Measurements from ENCODE around the gene ZNF101.
"Not testable (repeated sequence)": the region's sequence is repeated elsewhere in the genome, so short reads cannot be mapped to it uniquely, and the experiment has no call there.

ZNF101 gene

DNA sequence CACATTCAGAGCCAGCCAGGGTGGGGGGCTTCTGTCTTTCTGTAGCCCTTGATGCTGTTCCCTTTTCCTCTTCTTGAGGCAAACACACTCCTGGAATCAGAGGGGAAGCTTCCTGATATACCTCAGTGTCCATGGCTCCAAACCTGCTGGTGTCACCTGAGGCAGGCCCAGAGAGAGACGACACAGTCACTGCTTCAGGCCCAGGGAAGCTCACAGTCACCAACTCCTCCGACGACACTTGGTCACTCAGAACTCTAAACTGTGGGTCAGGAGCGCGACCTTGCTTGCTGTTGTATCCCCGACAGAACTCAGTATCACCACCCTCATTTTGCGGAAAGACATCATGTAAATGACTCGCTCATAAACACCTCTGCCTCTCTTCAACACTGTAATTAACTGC lies 6.3 kb upstream of the ZNF101 start:
- DNase-seq, result no peak

- no peak for DNase-seq
These were observed 5.8 kb upstream of the ZNF101 start for GRCh38 chr19:19662871-19663255.

GRCh38 chr19:19663256-19664120 lies 5.2 kb upstream of the ZNF101 start, which contains the start of gene ATP13A1:
Gene ATP13A1 (minus strand): TSS chr19:19663676. CDS start chr19:19663666, 10 bp downstream.
- peak; percentile 94 to 96 for DNase-seq

DNA sequence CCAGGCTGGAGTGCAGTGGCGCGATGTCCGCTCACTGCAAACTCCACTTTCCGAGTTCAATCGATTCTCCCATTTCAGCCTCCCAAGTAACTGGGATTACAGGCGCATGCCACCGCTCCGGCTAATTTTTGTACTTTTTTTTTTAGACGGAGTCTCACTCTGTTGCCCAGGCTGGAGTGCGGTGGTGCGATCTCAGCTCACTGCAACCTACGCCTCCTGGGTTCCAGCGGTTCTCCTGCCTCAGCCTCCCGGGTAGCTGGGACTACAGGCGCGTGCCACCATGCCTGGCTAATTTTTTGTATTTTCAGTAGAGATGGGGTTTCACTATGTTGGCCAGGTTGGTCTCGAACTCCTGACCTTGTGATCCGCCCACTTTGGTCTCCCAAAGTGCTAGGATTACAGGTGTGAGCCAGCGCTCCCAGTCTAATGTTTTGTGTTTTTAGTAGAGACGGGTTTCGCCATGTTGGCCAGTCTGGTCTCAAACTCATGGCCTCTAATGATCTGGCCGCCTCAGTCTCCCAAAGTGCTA lies 3.2 kb upstream of the ZNF101 start:
- not testable (repeated sequence) for DNase-seq

GRCh38 chr19:19670070-19670551 lies 1.5 kb downstream of the ZNF101 start:
- DNase-seq, result no peak

- no peak for DNase-seq
These were observed 4.2 kb downstream of the ZNF101 start for GRCh38 chr19:19672816-19673215.

DNA sequence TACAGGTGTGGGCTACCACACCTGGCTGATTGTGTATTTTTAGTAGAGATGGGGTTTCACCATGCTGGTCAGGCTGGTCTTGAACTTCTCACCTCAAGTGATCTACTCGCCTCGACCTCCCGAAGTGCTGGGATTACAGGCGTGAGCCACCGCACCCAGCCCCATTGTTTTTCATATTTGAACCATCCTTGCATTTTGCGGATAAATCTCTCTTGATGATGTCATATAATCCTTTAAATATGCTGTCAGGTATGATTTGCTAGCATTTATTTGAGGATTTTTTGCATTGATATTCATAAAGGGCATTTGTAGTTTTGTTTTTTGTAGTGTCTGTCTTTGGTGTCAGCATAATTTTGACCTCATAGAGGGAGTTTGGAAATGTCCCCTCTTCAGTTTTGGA lies 5.7 kb downstream of the ZNF101 start:
- no peak for DNase-seq

DNA sequence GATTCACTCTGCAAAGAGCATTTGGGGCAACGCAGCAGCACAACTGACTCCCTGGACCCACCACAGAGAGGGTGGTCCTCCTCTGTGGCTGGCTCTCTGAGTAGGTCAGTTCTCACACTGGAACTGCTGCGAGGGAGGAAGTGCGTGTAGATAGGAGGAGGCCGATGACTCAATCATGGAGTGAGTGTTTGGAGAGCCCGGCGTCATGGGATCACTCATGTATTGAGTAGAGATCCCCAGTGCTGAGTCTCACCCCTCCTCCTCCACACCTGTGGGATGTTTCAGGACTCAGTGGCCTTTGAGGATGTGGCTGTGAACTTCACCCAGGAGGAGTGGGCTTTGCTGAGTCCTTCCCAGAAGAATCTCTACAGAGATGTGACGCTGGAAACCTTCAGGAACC lies 8.9 kb downstream of the ZNF101 start:
- no peak for DNase-seq

DNA sequence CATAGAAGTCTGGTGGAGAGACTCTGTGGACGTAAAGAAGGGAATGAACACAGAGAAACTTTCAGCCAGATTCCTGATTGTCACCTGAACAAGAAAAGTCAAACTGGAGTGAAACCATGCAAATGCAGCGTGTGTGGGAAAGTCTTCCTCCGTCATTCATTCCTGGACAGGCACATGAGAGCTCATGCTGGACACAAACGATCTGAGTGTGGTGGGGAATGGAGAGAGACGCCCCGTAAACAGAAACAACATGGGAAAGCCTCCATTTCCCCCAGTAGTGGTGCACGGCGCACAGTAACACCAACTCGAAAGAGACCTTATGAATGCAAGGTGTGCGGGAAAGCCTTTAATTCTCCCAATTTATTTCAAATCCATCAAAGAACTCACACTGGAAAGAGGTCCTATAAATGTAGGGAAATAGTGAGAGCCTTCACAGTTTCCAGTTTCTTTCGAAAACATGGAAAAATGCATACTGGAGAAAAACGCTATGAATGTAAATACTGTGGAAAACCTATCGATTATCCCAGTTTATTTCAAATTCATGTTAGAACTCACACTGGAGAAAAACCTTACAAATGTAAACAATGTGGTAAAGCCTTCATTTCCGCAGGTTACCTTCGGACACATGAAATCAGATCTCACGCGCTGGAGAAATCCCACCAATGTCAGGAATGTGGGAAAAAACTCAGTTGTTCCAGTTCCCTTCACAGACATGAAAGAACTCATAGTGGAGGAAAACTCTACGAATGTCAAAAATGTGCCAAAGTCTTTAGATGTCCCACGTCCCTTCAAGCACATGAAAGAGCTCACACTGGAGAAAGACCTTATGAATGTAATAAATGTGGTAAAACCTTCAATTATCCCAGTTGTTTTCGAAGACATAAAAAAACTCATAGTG lies 10.8 kb downstream of the ZNF101 start:
- no peak for DNase-seq

DNA sequence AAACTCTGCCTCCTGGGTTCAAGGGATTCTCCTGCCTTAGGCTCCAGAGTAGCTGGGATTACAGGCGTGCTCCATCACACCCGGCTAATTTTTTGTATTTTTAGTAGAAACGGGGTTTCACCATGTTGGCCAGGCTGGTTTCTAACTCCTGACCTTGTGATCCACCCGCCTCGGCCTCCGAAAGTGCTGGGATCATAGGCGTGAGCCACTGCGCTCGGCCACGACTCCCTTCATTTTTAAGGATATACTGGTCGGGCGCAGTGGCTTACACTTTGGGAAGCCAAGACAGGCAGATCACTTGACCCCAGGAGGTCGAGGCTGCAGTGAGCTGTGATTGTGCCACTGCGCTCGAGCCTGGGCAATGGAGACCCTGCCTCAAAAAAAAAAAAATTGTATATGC lies 17.5 kb downstream of the ZNF101 start:
- not testable (repeated sequence) for DNase-seq

GRCh38 chr19:19686580-19686979 lies 17.9 kb downstream of the ZNF101 start:
- DNase-seq, result no peak

- DNase-seq, result no peak
These were observed 18.5 kb downstream of the ZNF101 start for GRCh38 chr19:19687090-19687489.

DNA sequence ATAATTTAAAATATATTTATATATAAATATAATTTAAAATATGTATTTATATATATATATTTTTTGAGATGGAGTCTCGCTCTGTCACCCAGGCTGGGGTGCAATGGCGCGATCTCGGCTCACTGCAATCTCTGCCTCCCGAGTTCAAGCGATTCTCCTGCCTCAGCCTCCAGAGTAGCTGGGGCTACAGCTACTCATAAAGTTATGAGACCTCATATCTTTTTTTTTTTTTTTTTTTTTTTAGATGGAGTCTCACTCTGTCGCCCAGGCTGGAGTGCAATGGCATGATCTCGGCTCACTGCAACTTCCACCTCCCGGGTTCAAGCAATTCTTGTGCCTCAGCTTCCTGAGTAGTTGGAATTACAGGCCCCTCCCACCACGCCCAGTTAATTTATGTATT lies 20.4 kb downstream of the ZNF101 start:
- not testable (repeated sequence) for DNase-seq

DNA sequence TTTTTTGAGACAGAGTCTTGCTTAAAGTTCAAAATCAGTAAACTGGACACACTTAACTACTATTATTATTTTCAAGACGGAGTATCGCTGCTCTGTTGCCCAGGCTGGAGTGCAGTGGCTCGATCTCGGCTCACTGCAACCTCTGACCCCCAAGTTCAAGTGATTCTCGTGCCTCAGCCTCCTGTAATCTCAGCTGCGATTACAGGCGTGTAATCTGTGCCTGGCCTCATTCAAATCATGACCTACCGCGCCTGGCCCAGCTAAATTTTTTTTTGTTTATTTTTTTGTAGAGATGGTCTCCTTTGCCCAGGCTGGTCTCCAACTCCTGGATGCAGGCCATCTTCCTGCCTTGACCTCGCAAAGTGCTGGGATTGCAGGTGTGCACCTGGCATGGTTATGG lies 23.0 kb downstream of the ZNF101 start:
- no peak for DNase-seq

DNA sequence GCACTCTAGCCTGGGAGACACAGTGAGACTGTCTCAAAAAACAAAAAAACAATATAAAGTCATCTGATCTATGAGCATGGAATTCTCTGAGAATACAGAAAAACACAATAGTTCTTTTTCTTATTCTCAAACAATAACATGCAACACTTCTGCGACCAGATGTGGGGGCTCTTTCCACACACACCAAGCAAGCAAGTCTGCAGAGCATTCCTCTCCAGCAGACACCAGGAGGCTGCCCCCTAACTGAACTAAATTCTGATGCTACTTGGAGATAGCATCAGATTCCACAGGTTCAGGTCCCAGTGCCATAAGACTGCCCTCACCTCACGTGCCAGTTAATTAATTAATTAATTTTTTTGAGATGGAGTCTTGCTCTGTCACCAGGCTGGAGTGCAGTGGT lies 27.7 kb downstream of the ZNF101 start:
- DNase-seq, result no peak

DNA sequence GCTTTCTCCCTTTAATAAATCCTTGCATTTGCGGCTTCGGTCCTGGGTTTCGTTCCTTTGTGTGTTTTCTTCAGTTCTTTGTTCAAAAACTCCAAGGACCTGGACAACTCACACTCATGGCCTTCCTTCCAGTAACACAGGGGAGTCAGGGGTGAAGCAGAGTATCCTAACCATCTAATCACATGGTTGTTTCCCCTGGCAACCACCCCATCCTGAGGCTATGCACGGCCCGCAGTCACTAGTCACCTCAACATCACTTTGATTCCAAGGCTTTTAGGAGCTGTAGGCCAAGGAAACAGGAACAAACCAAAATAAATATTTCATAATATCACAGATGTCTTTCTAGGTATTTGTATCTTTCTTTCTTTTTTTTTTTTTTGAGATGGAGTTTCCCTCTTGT lies 28.9 kb downstream of the ZNF101 start:
- no peak for DNase-seq

DNA sequence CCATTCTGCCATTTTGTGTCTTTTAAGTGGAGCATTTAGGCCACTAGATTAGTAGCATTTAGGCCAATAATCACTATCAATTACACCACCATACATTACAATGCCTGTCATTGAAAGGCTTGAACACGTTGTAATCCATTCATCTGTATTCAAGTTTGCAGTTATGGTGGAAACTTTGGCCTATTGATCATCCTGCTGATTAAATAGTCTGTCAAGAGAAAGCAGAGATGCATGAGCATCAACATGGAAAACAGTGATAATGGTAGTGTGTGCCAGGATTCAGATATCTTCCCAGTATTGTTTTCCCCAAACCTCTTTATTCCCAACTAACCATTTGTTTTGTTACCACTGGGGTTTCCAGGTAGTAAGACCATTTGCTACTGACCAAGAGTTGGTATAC lies 31.9 kb downstream of the ZNF101 start:
- DNase-seq, result not testable (repeated sequence)

- DNase-seq, result no peak
These were observed 36.2 kb downstream of the ZNF101 start for GRCh38 chr19:19704836-19705235.

DNA sequence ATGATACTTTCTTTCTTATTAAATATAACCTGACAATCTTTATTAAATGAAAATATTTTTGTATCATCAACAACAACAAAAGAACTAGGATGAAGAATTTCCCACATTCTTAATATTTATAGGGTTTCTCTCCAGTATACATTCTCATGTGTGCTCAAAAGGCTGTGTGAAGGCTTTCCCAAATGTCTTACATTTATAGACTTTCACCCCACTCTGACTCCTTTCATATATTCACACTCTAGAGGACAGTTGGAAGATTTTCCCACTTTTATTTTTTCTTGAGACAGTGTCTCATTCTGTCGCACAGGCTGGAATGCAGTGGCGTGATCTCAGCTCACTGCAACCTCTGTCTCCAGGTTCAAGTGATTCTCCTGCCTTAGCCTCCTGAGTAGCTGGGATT lies 41.9 kb downstream of the ZNF101 start:
- no peak for DNase-seq

DNA sequence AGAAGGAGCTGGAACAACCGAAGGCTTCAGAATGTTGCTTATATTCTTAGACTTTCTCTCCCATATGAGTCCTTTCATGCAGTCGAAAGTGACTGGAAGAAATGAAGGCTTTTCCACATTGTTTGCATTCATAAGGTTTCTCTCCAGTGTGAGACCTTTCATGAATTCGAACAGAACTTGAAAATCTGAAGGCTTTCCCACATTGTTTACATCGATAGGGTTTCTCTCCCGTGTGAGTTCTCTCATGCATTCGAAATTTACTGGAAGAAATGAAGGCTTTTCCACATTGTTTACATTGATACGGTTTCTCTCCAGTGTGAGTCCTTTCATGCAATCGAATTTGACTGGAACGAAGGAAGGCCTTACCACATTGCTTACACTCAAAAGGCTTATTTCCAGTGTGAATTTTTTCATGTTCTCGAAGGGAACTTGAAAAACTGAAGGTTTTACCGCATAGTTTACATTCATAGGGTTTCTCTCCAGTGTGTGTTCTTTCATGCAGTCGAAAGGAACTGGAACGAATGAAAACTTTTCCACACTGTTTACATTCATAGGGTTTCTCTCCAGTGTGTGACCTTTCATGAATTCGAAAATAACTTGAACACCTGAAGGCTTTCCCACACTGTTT lies 42.8 kb downstream of the ZNF101 start:
- DNase-seq, result no peak

- DNase-seq, result no peak
These were observed 43.5 kb downstream of the ZNF101 start for GRCh38 chr19:19711934-19712828.

GRCh38 chr19:19719798-19720197 lies 51.2 kb downstream of the ZNF101 start:
- no peak for DNase-seq

All from NCI-H526 (cell line).